Fibroblast of villous mesenchyme (primary cell): Measurements from ENCODE around the gene SLC16A7. TPM values are rescaled to one million over a fixed set of nuclear protein-coding genes. Genes with fewer than 3 reads are reported as not detected.
A peak's percentile ranks its signal among the peaks of the same experiment; 100 is the strongest.

ENCODE experiments used
- DNase-seq: peaks from one replicate; pipeline ENCODE4 v3.0.0-alpha.2; 2010; ENCODE audit warnings: low read depth
- H3K4me3 ChIP-seq: 2 replicates; pipeline ENCODE4 v1.5.1; 2011; ENCODE audit warnings: low read depth, mild to moderate bottlenecking, low read length
- total RNA-seq: library from RNA; depleted of rRNA; stranded (reverse); fragments of >200 nt; gene quantifications from 2 replicates; pipeline ENCODE4 v1.2.3, GENCODE V29; 2012
- TF ChIP-seq, protein P1 (sequence below): IDR thresholded peaks from 2 replicates; pipeline ENCODE4 v1.5.1; 2012; ENCODE audit warnings: low read depth, mild to moderate bottlenecking, low read length; ENCODE audit not compliant: insufficient read depth

SLC16A7 gene
- total RNA-seq, 1 donor: 32.0 TPM

- TF ChIP-seq, protein P1, sequence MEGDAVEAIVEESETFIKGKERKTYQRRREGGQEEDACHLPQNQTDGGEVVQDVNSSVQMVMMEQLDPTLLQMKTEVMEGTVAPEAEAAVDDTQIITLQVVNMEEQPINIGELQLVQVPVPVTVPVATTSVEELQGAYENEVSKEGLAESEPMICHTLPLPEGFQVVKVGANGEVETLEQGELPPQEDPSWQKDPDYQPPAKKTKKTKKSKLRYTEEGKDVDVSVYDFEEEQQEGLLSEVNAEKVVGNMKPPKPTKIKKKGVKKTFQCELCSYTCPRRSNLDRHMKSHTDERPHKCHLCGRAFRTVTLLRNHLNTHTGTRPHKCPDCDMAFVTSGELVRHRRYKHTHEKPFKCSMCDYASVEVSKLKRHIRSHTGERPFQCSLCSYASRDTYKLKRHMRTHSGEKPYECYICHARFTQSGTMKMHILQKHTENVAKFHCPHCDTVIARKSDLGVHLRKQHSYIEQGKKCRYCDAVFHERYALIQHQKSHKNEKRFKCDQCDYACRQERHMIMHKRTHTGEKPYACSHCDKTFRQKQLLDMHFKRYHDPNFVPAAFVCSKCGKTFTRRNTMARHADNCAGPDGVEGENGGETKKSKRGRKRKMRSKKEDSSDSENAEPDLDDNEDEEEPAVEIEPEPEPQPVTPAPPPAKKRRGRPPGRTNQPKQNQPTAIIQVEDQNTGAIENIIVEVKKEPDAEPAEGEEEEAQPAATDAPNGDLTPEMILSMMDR: no peak
- H3K4me3 ChIP-seq: no peak overlapping the region
- peak; percentile 69 for DNase-seq
These were observed 53.4 kb downstream of the SLC16A7 start for GRCh38 chr12:59649203-59649602.

DNA sequence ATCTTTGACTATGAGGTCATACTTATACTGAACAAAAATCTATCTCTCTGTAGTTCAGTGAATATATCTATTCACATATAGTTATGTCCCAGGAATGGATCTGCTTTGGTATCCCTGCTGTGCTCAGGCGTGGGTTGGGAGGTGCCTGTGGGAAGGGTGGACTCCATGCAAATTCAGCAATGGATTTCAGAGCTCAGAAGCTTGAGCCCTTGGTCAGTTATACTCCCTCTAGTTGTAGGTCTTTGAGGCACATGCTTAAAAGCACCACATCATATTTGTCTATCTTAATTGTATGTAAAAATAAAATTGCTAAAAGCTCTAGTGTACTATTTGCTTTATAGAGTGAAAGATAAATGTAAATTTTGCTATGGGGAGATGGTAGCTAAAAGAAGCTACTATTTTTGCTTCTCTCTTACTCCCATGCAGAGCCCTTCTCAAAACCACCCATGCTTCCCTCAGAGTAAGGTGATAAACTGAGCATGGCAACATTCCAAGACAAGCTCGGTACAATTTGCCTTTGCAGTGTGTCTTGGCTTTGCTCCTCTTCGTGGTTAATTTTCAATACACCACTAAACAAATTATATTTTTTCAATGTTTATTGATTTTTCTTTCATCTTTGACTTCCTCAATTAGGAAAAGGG is 54.9 kb downstream of the SLC16A7 start:
- no peak for DNase-seq

DNA sequence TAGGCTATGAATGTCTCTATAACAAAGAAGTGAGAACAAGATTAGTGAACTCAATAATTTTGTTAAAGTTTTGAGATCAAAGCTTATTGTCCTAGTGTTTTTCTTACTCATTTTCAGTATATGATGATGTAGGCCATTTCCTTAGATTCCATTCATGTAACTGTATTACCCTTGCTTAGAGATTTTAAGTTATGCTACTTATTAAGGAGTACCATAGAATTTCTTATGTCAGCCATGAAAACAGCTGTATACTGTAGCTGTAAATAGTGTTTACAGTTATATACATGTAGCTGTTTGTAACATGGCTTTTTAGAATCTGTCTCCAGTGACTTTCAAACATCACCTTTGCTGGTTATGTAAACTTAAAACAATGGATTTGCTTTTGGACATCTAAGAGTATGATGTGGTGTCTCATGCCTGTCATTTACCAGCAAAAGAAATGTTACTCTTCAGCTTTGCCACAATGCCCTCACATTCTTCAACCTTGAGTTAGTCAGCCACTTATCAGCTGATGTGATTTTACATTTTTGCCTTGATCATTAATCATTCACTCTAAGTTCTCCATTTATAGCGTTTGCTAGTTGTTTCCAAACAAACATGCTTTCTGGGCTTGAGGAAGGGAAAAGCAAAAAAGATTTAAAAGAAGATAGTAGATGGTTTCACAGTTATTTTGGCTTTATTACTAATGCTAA is 55.5 kb downstream of the SLC16A7 start:
- TF ChIP-seq, protein P1: no peak
- no peak overlapping the region for H3K4me3 ChIP-seq
- DNase-seq: peak; percentile 4

More for the DNA sequence above, 54.9 kb downstream of the SLC16A7 start:
- TF ChIP-seq, protein P1: peak; percentile 10
- H3K4me3 ChIP-seq: no peak overlapping the region

DNA sequence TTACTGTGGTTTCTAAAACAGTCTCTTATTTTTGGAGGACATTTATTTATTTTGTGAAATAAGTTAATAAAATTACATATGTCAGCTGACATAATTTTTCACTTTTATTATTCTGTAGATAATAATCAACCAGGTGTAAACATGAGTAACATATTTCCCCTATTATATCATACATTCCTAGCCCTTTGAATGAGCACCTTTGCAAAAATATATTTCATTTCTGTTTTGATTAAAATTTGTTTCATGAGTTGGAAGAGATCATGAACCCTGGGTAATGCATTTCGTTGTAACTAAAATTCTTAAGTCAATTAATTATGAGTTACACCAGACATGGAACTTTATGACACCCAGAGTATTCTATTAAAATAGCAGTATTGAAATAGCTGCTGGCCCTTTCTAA is 56.3 kb downstream of the SLC16A7 start:
- TF ChIP-seq, protein P1: no peak
- DNase-seq: no peak

DNA sequence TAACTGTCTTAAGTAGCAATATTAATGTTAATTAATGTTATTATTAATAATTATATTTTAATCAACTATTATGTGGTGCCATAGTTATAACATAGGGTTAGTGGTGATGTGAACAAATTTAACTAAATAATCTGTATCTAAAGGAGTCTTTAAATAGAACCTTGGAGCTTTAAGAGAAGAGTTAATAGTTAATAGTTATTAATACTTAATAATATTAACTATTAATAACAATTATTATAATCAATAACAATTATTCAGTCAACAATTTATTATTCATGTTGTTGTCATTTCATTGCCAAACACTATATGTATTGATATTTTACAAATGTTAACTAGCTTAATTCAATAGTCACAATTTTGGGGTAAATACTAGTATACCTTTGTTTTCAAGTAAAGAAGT is 58.2 kb downstream of the SLC16A7 start:
- H3K4me3 ChIP-seq: no peak overlapping the region
- DNase-seq: no peak
- TF ChIP-seq, protein P1: no peak

More for the DNA sequence above, 56.3 kb downstream of the SLC16A7 start:
- no peak overlapping the region for H3K4me3 ChIP-seq

DNA sequence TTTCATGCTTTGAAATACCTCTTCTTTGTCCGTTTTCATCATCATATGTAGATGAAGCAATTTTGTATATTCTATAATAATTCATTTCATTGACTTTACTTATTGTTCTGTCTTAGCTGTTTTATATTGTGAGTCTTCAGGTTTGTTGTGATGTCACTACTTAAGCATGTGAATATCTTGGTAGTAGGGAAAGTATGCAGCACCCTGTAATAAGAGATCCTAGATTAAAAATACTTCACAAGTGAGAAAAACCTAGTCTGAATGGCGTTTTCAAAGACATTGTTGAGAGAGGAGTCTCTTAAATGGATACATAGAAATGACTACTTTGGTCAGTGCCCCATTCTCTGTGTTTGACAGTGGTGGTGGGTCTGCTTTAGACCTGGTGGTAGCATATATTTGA is 61.4 kb downstream of the SLC16A7 start:
- peak; percentile 8 for DNase-seq

More for the DNA sequence above, 61.4 kb downstream of the SLC16A7 start:
- H3K4me3 ChIP-seq: no peak overlapping the region
- TF ChIP-seq, protein P1: no peak
